Mammary epithelial cell (primary cell): ENCODE data around the gene GLCE.

Experiments
- CTCF ChIP-seq, 2 donors: IDR thresholded peaks in 1 of 2; conservative IDR thresholded peaks in 1 of 2; 2 replicates each; pipeline ENCODE4 v1.5.1; 2011 to 2012; ENCODE audit warnings: inconsistent platforms in 2 of 2, low read length in 2 of 2, mild to moderate bottlenecking in 2 of 2, control low read depth in 1 of 2, low read depth in 1 of 2; ENCODE audit not compliant: insufficient read depth in 1 of 2; ENCODE audit errors: extremely low read depth in 1 of 2
- EZH2 ChIP-seq: IDR thresholded peaks from 2 replicates; pipeline ENCODE4 v1.6.1; 2012; ENCODE audit warnings: low read length, inconsistent platforms, borderline replicate concordance

GRCh38 chr15:69292826-69293420 is 132.5 kb downstream of the GLCE start:
- TF ChIP-seq CTCF (conservative IDR thresholded peaks at IDR 0.05 in 1 of 2, IDR thresholded peaks at IDR 0.05 in 1 of 2; ENCODE audit: extremely low read depth in 1 of 2, insufficient read depth in 1 of 2, low read depth in 1 of 2, low read length in 2 of 2) = no peak
- TF ChIP-seq EZH2 = no peak
